Activated naive CD4-positive, alpha-beta T cell treated with anti-CD3 and anti-CD28 coated beads, Interleukin-2, amount 50 U/mL, for 72 hours (primary cell): ENCODE data around the gene MBD3. TPM values are rescaled to one million over a fixed set of nuclear protein-coding genes. Genes with fewer than 3 reads are reported as not detected.

Source experiments
- ATAC-seq, 2 donors: fragments of 150-1000 bp; cut with Tn5 transposase; 2 replicates each; pipeline ENCODE4 v1.10.0; 2021; ENCODE audit warnings: mild to moderate bottlenecking in 2 of 2, moderate library complexity in 2 of 2
- DNase-seq, 2 donors: peaks; one replicate each; pipeline ENCODE4 v3.0.0; 2021 to 2022; ENCODE audit warnings: low spot score in 2 of 2
- H3K27ac Mint-ChIP-seq, 2 donors: one replicate each; pipeline ENCODE4 v1.8.0; 2022; ENCODE audit warnings: mild to moderate bottlenecking in 2 of 2, mixed read lengths in 2 of 2
- H3K36me3 Mint-ChIP-seq, 2 donors: one replicate each; pipeline ENCODE4 v1.8.0; 2022; ENCODE audit warnings: mixed read lengths in 2 of 2
- H3K9me3 Mint-ChIP-seq, 2 donors: one replicate each; pipeline ENCODE4 v1.8.0; 2022; ENCODE audit warnings: mixed read lengths in 2 of 2
- total RNA-seq, 2 donors: library from RNA; stranded (reverse); gene quantifications; one replicate each; pipeline ENCODE4 v1.2.3, GENCODE V29; 2022

MBD3 gene
- total RNA-seq, 2 donors from 2014 or later: 50.8 to 103 TPM

DNA sequence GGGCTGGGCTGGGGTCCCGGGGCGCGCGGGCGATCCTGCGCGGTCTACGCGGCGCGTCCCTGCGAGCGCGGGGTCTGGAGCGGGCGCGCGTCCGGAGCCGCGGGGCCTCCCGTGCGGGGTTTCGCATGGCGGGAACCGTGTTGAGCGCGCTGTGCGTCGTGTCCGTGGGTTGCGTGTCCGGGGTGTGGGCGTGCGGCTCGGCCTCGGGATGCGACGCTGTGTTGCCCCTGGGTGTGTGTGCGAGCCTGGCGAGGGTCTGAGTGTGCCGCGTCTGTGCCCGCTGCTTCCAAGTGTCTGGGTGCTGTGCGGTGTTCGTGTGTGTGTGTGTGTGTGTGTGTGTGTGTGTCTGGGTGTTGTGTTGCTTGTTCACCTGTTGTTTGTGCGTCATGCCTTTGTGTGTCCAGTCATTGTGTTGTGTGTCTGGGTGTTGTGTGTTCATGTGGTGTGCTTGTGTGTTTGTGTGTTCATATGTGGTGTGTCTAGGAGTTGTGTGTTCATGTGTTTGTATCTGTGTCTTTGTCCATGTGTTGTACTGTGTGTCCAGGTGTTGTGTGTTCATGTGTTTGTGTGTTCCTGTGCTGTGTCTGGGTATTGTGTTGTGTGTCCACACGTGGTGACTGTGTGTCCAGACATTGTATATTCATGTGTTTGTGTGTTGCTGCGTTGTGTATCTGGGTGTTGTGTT, 68.2 kb downstream of the MBD3 start:
- peaks cover 0 to 7% of the 10 kb centered on the region in 2 donors for H3K36me3 Mint-ChIP-seq
- DNase-seq (no peak), ATAC-seq (no peak)
- no peak overlapping the region for H3K27ac Mint-ChIP-seq
- no peaks in the 10 kb centered on the region for H3K9me3 Mint-ChIP-seq

Other genes starting within 250 kb of the MBD3 start
- gene NDUFS7, start 209.0 kb downstream of the MBD3 start, total RNA-seq: 100 to 1,000 TPM in 1 of 2 donors, 10 to 100 TPM in 1; 89.4 to 105 TPM
- 10 to 100 TPM in 1 of 2 donors, 1 to 10 TPM in 1; 4.2 to 30.2 TPM for gene GAMT, start 191.3 kb downstream of the MBD3 start, total RNA-seq
- gene DAZAP1, start 185.3 kb downstream of the MBD3 start, total RNA-seq: 100 to 1,000 TPM; 194 to 298 TPM
- gene RPS15, start 154.5 kb downstream of the MBD3 start, total RNA-seq: 1,000 to 10,000 TPM; 1,495 to 1,747 TPM
- under 1 TPM; 0.09 to 0.14 TPM for gene APC2, start 142.7 kb downstream of the MBD3 start, total RNA-seq
- 10 to 100 TPM; 24.5 to 29.3 TPM for gene C19orf25, start 113.7 kb downstream of the MBD3 start, total RNA-seq
- gene PCSK4, start 102.5 kb downstream of the MBD3 start, total RNA-seq: 1 to 10 TPM; 8.4 to 9.4 TPM
- gene REEP6, start 101.7 kb downstream of the MBD3 start, total RNA-seq: 1 to 10 TPM; 1.4 to 2.9 TPM
- gene ADAMTSL5, start 79.8 kb downstream of the MBD3 start, total RNA-seq: 1 to 10 TPM; 2.0 to 6.0 TPM
- not detected for gene PLK5, start 68.8 kb downstream of the MBD3 start, total RNA-seq
- gene MEX3D, start 24.5 kb downstream of the MBD3 start, total RNA-seq: 1 to 10 TPM; 3.0 to 7.0 TPM
- gene UQCR11, start 12.6 kb upstream of the MBD3 start, total RNA-seq: 100 to 1,000 TPM; 163 to 193 TPM
- 100 to 1,000 TPM in 1 of 2 donors, 10 to 100 TPM in 1; 65.2 to 104 TPM for gene TCF3, start 59.8 kb upstream of the MBD3 start, total RNA-seq
- gene ONECUT3, start 160.6 kb upstream of the MBD3 start, total RNA-seq: not detected
- 10 to 100 TPM; 11.7 to 28.7 TPM for gene ATP8B3, start 219.4 kb upstream of the MBD3 start, total RNA-seq